Occipital lobe (tissue), 2 donors: Measurements from ENCODE around the gene SLC9B1. TPM values are rescaled to one million over a fixed set of nuclear protein-coding genes. Genes with fewer than 3 reads are reported as not detected.
A peak's percentile ranks its signal among the peaks of the same experiment; 100 is the strongest.

Experiments used
- DNase-seq: peaks from one replicate; lab custom pipeline; 2025; lab: John Stamatoyannopoulos, UW
- total RNA-seq: library from RNA; depleted of rRNA; stranded (reverse); fragments of >200 nt; gene quantifications from one replicate; pipeline ENCODE4 v1.2.3, GENCODE V29; 2014

SLC9B1 gene, protein sequence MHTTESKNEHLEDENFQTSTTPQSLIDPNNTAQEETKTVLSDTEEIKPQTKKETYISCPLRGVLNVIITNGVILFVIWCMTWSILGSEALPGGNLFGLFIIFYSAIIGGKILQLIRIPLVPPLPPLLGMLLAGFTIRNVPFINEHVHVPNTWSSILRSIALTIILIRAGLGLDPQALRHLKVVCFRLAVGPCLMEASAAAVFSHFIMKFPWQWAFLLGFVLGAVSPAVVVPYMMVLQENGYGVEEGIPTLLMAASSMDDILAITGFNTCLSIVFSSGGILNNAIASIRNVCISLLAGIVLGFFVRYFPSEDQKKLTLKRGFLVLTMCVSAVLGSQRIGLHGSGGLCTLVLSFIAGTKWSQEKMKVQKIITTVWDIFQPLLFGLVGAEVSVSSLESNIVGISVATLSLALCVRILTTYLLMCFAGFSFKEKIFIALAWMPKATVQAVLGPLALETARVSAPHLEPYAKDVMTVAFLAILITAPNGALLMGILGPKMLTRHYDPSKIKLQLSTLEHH
- 10.8 TPM for total RNA-seq

DNA sequence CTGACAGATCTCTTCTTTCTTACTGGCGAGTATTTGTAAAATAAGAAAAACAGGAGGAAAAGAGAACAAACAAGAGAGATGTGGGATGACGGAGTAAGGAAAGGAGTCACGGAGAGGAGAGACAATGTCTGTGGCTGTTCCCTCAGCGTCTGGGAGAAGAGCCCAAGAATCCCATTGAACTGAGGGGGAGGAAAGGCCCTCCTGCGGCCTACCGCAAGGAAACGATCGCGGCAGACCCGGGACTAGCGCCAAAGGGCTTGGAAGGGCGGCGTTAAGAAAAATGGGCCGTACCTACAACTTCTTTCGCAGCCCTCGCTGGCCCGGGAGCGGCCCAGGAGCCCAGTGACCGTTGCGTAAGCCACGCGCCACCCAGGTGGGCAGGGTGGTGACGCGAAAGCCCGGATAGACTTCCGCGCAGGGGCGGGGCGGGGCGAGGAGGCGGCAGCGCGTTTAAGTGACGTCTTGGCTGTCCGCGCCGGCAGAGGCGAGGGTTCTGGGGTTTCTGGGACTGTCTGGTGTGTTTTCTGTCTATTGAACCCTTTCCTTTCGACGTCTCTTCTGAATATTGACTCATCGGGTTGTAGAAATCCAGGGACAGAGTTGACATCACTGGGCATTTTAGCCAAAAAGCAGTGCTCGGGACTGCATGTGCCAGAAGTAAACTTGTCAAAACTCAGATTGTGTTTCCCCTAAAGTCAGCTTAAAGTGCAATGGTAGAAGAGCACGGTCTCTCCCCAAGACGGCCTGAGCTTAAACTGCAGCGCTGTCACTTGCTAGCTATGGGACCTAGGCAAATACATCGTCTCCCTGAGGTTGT lies at the start of gene SLC9B1:
SLC9B1 (minus strand) TSS at position 398 of the 817 bp plus-strand sequence. CDS start 27,994 bp downstream, outside the sequence.
- peak; percentile 82 for DNase-seq

DNA sequence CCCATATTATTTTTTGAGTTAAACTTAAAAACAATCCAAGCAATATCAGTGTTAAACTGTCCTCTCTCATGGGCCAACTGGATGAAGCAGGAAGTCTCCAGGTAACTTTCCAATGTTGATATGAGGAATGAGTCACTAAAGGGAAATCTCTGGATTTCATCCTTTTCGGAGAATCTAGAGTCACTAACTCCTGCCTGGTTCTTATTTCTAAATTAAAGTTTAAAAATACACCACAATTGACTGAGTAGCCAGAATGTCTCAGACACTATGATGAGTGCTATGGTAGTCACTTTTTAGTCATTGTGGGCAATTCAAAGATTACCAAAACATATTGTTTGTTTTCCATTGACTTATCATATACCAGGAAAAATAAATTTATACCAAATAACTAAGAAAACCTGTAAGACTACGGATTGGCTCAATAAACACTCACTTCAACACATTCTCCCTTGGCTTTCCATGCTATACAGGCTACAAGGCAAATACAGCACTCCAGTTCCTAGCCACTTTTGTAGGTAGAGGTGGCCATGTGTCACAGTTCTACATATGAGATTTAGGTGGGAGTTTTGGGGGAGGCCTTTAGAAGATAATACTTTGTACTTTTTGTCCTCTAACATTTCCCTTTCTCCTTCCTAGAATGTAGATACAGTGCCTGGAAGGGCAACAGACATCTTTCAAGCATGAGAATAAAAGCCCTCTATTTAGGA lies 48.5 kb upstream of the SLC9B1 start:
- DNase-seq, result no peak

DNA sequence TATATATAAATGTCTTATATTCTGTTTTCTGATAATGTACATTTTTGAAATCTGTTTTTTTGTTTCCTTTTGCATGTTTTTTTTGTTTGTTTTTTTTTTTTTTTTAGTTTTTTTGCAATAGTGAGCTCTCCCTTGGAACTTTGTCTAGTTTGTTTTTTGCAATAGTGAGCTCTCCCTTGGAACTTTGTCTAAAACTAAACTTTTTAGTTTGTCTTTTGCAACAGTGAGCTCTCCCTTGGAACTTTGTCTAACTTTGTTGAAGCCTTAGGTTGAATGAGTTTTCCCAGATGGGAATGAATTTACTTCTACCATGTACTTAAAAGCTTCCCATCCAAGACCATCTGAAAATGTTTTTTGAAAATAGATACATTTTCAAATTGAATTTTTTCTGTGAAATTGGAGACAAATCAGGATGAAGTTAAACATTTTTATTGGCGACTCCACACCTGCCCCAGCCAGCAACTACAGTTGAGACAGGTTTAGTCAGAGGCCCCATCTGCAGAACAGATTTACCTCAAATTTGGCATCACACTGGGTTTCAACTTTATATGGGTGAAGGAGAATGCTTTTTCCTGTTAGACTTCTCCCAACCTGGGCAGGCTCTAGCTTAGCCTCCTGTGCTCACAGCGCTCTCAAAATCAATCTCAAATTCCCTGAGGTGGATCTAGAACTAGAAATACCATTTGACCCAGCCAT lies 41.1 kb upstream of the SLC9B1 start:
- DNase-seq, result no peak

DNA sequence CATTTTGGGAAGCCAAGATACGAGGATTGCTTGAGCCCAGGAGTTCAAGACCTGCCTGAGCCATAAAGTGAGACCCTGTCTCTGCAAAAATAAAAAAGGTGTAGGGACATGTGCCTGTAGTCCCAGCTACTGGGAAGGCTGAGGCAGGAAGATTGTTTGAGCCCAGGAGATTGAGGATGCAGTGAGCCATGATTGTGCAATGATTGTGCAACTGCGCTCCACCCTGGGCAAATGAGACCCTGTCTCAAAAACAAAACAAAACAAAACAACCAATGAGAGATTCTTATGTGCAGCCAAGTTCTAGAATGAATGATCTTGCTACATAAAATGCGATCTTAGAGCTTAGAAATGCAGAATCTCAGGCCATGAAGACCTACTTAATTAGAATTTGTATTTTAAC lies 34.5 kb upstream of the SLC9B1 start:
- DNase-seq, result no peak

DNA sequence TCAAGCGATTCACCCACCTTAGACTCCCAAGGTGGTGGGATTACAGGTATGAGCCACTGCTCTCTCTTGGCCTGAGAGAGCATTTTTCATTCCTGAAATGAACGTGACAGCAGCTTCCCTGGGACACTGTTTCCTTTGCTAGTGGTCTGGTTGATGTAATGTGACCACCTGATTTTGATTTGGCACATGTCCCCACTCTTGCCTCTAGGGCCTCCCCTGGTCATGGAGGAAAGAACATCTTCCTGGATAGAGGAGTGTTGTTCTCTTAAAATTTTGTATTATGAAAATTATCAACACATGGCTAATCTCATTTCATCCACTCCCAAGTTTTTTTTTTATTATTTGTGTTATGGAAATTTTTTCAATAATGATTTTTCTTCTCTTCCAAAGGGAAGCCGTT lies 33.3 kb upstream of the SLC9B1 start:
- DNase-seq, result no peak

DNA sequence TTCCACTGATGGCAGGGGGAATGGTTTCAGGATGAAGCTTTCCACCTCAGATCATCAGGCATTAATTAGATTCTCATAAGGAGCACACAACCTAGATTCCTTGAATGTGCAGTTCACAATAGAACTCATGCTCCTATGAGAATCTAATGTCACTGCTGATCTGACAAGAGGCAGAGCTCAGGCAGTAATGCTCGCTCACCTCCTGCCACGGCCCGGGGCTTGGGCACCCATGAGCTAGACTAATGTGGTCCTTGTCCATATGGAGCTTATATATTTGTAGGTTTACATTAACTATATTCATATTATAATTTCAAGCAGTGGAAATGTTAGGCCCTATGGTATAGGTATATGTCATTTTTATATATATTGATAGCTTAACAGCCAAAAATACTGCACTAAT lies 32.6 kb upstream of the SLC9B1 start:
- no peak for DNase-seq

DNA sequence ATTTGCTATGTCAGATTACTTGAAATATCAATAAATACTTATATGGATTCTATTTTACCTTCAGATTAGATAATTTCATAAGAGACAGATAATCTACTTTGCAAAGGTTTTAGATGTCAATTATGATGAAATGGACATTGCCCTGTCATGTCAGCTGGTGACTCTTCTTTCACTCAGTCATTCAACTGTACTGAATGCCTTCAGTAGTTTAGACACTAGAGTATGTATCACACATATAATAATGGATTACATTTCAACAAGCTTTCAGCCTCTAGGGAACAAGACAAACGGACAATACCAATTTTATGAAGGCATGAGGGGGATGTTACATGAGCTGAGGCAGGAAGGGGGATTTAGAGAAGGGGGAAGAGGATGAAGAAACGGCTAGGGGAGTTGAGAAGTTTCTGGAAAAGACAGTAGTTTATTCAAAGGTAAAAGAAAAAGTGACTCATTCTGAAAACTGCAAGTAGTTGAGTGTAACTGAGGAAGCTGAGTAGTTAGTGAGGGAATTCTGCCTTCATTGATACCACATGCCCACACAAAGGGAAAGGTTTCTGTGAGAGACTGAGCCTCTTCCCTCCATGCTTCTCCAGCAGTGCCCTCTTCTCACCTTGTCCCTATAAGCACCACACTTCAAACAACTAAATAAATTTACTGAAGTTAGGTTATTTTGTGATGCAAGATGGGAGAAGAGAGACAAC lies 31.4 kb upstream of the SLC9B1 start:
- no peak for DNase-seq

DNA sequence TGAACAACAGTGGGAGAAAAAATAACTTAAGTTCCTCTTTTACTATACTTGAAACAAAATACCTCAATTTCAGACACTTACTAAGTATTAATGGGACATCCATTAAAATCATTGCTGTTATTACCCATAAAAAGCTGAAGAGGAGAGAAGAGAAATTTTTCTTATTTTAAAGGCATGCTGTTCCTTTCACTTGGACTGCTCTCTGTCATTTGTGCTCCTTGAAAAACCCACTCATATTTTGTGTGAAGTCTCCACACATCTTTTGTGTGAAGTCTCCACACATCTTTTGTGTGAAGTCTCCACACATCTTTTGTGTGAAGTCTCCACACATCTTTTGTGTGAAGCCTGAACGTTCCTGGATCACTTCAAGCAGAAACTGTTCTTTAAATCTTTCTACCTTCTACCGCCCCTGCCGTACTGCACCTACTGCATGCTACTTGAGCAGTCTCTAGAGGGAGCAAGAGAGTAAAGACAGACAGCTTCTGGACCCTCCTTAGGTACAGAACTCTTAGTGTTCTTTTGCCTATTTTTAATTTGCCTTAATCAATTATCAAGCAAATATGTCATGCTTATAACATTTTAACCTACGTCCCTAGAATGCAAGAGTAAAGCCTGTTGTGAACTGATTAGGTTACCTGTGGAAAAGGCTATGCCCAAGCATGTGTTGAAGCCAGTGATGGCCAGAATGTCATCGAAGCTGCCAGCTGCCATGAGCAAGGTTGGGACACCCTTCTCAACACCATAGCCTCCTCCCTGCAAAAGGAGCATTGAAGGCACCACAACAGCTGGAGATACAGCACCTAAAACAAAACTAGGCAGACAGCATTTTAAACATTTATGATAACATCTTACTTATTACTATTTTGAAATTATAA lies 27.1 kb upstream of the SLC9B1 start:
- DNase-seq, result no peak

DNA sequence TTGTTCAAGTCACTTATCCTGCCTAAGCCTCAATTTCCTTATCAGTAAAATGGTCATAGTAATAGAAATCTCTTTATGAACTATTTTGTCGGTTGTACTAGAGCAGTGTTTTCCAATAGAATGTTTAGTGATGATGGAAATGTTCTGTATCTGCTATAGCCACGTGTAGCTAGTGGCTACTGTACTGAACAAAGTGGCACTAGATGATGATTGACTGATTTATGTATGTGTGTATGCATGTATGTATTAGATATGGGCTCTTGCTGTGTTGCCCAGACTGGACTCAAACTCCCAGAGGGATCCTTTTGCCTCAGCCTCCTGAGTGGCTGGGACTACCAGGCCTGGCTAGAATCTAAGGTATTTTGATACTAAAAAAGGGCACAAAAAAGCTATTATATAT lies 24.7 kb upstream of the SLC9B1 start:
- DNase-seq, result no peak

DNA sequence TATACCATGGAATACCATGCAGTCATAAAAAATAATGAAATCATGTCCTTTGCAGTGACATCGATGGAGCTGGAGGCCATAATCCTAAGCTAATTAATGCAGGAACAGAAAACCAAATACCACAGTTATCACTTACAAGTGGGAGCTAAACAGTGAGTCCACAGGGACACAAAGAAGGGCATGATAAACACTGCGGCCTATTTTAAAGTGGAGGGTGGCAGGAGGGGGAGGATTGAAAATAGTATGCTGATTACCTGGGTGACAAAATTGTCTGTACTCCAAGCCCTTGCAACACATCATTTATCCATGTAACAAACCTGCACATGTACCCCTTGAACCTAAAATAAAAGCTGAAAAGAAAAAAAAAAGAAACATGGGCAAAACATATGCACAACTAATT lies 16.7 kb upstream of the SLC9B1 start:
- no peak for DNase-seq

DNA sequence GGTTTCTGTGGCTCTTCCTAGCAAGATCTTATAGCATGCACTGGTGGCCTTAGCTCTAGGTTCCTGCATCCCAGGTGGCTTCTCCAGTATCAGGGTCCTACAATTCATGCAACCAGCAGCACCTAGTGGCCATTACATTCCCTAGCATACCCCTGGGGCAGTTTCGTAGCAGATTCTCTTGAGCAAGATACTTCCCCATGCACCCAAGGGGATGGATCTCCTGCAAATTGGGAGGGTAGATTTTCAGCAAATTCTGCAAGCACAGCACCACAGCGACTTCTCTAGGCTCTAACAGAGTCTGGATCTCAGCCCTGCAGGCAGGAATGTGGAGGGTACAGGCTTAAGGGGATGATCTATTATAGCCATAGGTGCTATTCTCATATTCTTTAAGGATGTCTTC lies 13.1 kb upstream of the SLC9B1 start:
- no peak for DNase-seq

DNA sequence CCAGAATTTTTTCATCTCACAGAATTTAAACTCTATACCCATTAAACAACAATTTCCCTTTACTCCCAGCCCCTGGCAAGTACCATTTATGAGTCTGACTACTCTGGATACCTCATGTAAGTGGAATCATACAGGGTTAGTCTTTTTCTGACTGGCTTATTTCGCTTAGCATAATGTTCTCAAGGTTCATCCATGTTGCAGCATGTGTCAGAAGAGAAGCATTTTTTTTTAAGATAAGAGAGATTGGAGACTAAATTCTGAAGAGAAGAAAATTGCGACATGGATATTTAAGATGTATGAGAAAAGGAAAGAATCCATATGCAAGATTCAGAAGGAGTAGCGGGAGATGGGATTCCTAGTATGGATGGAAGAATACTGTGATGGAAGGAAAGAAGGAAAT lies 11.3 kb upstream of the SLC9B1 start:
- DNase-seq, result no peak

DNA sequence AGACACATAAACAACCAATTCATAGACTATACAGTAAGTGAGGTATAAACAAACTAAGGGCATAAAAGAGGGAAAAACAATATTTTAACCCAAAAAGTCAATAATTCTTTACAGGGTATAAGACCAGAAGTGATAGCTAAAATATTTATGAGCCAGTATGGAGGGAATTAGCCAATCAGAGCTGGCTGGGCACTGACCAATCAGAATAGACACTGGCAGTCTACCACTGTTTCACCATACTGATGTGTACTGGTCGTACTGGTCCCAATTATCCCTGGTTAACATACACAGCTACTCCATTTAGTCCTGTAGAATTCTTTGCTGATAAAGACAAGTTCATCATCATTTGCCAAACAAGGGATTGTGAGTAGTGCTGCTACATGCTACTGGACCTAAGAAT lies 9.8 kb upstream of the SLC9B1 start:
- no peak for DNase-seq

DNA sequence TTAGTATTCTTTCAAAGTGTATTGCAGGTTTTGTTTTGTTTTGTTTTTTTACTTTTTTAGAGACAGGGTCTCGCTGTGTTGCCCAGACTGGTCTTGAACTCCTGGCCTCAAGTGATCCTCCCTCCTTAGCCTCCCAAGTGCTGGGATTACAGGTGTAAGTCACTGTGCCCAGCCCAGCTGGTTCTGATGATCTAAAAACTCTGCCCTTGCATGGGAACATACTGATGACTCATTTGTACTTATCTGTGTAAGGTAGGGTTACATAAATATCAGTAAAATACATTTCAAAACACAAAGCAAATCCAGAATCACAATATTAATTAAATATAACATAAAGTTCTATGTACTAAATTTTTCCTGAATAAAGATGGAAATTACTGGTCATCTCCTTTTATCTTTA lies 7.4 kb upstream of the SLC9B1 start:
- DNase-seq, result no peak

DNA sequence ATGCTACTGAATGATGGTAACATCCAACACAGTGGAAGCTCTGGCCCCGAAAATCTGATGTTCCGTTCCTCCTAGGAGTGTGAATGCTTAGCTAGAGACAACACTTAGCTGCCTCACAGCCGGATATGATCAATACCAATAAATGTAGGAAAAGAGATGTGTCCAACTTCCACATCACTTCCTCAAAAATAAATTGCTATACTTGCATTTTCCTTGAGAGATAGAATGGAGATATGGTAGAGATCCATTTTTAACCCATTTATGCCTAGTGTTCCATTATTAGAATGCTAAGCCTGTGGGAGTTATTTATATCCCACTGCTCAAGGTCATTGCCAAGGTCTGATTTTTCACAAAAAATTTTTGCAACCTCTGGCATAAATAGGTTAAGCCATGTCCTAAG lies 5.5 kb upstream of the SLC9B1 start:
- no peak for DNase-seq

DNA sequence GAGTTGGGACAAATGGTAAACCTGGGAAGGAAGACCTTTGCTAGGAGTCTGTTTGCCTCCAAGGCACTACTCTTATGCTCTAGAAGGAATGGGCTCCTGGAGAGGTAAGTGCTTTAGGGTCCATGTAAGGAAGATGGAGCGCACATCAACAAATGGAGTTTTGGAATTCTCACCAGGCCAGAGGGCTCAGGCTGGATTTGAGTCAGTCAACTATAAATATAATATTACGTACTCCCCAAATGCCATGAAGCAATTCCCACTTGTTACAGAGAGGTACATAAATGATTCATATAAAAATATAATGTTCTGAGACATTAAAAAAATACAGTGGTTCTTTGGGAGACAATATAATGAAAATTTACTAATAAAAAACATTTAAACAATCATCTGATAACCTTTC lies 1.6 kb upstream of the SLC9B1 start:
- DNase-seq, result no peak

DNA sequence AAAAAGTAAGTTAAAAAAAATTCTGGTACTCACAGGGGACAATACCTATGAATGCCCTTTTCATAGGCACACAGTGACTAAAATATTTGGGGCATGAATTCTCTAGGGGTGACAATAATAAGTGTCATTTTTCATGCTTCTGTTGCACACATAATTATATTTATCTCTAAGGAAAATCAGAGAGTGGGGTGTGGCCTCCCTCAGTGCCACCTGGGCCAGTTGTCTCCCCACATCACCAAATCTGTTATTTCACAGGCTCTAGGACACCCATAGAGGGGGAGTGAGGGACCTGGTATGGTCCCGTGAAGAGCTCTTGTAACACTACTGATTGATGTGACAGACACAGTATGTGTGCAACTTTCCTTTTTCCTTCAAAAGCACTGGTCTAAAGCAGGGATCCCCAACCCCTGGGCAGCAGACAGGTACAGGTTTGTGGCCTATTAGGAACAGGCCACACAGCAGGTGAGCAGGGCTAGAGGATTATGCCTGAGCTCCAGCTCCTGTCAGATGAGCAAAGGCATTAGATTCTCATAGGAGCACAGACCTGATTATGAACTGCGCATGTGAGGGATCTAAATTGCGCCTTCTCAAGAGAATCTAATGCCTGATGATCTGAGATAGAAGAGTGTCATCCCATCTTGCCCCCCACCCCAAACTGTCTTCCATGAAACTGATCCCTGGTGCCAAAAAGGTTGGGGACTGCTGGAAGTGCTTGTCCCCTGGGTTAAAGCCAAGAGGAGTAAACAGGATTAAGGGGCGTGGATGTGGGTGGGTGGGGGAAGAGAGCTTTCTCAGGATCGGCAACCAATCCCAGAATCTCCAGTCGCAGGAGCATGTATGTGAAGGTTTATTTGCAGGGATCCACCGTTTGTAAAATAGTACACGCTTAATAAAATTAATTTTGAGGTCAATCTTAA lies 856 bp downstream of the SLC9B1 start:
- no peak for DNase-seq

DNA sequence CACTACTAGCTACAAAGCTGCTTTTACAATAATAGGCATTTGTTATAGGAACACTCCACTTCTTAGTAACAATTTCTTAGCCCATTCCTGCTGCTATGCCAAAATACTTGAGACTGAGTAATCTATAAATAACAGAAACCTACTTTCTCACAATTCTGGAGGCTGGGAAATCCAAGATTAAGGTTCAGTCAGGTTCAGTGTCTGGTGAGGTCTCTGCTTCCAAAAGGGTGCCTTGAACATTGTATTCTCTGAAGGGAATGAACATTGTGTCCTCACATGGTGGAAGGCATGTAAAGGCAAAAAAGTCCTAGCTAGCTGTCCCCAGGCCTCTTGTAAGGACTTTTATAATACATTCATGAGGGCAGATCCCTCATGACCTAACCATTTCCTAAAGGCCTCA lies 7.0 kb downstream of the SLC9B1 start:
- DNase-seq, result no peak

DNA sequence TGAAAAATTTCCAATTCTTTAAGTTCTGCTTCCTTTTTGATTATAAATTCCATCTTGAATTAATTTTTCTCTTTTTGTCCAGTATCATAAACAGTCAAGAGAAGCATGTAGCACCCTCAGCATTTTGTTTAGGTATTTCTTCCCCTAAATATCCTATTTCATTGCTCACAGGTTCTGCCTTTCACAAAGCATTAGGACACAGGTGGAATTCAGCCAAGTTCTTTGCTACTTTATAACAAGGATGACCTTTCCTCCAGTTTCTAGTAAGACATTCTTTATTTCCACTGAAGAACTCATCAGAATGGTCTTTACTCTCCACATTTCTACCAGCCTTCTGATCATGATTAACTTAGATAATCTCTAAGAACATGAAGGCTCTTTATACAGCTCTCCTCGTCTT lies 7.4 kb downstream of the SLC9B1 start:
- DNase-seq, result no peak
